Hepatocyte (in vitro differentiated cells): ENCODE measurements around the gene CLPTM1. TPM values are rescaled to one million over a fixed set of nuclear protein-coding genes. Genes with fewer than 3 reads are reported as not detected.

Experiments
- DNase-seq: peaks from one replicate; pipeline ENCODE4 v3.0.0-alpha.2; 2016; ENCODE audit warnings: low spot score
- H2AFZ ChIP-seq: fragments of 200-600 bp; sonication (generic); 2 replicates; pipeline ENCODE4 v1.6.0; 2016; ENCODE audit warnings: antibody characterized with exemption, mild to moderate bottlenecking
- H3K27ac ChIP-seq: fragments of 200-600 bp; sonication (generic); 2 replicates; pipeline ENCODE4 v1.5.1; 2016; ENCODE audit warnings: mild to moderate bottlenecking
- H3K27me3 ChIP-seq: fragments of 200-600 bp; sonication (generic); 2 replicates; pipeline ENCODE4 v1.6.1; 2016
- H3K36me3 ChIP-seq: fragments of 200-600 bp; sonication (generic); replicated peaks from 2 replicates; pipeline ENCODE4 v1.5.1; 2016; ENCODE audit warnings: low read depth; ENCODE audit not compliant: insufficient read depth
- H3K4me1 ChIP-seq: fragments of 200-600 bp; sonication (generic); 2 replicates; pipeline ENCODE4 v1.5.1; 2016; ENCODE audit warnings: mild to moderate bottlenecking, moderate library complexity; ENCODE audit not compliant: insufficient read depth
- H3K4me2 ChIP-seq: fragments of 200-600 bp; sonication (generic); 2 replicates; pipeline ENCODE4 v1.6.0; 2016
- H3K4me3 ChIP-seq: fragments of 200-600 bp; sonication (generic); 2 replicates; pipeline ENCODE4 v1.5.1; 2016; ENCODE audit warnings: mild to moderate bottlenecking
- H3K79me2 ChIP-seq: fragments of 200-600 bp; sonication (generic); 2 replicates; pipeline ENCODE4 v1.6.0; 2017; ENCODE audit warnings: mild to moderate bottlenecking
- H3K9me2 ChIP-seq: fragments of 200-600 bp; sonication (generic); replicated peaks from 2 replicates; pipeline ENCODE4 v1.6.0; 2017; ENCODE audit warnings: mild to moderate bottlenecking; ENCODE audit not compliant: insufficient read depth
- H3K9me3 ChIP-seq: fragments of 200-600 bp; sonication (generic); 2 replicates; pipeline ENCODE4 v1.5.1; 2016; ENCODE audit warnings: low read depth, mild to moderate bottlenecking
- H4K20me1 ChIP-seq: fragments of 200-600 bp; sonication (generic); 2 replicates; pipeline ENCODE4 v1.6.0; 2016; ENCODE audit warnings: mild to moderate bottlenecking; ENCODE audit not compliant: insufficient read depth, poor library complexity, severe bottlenecking
- EZH2 ChIP-seq: fragments of 200-600 bp; sonication (generic); IDR thresholded peaks from 2 replicates; pipeline ENCODE4 v1.6.1; 2016; ENCODE audit warnings: antibody characterized with exemption, mild to moderate bottlenecking, borderline replicate concordance
- EZH2phosphoT487 ChIP-seq: fragments of 200-600 bp; sonication (generic); IDR thresholded peaks from one replicate; pipeline ENCODE4 v1.6.1; 2018; ENCODE audit warnings: antibody characterized with exemption, mild to moderate bottlenecking, low read depth, moderate library complexity; ENCODE audit not compliant: unreplicated experiment, severe bottlenecking
- WGBS: methylation state at CpG from one replicate; pipeline ENCODE4 v1.1.6; 2016; ENCODE audit warnings: low lambda C conversion rate; ENCODE audit errors: missing lambda C conversion rate; 5-methylcytosine and 5-hydroxymethylcytosine counted together
- polyA plus RNA-seq: library from polyadenylated mRNA; unstranded; fragments of >200 nt; fragmentation: Nextera tagmentation; extraction: Ambion mirVana; gene quantifications from 2 replicates; pipeline ENCODE4 v1.2.1, GENCODE V29; 2016
- total RNA-seq: library from RNA; depleted of rRNA; stranded (reverse); fragments of >200 nt; gene quantifications from 2 replicates; pipeline ENCODE4 v1.2.3, GENCODE V29; 2014
- TF ChIP-seq, protein P1 (sequence below): fragments of 200-600 bp; sonication (generic); IDR thresholded peaks from 2 replicates; pipeline ENCODE4 v1.5.1; 2016; ENCODE audit warnings: antibody characterized with exemption, mild to moderate bottlenecking; ENCODE audit not compliant: poor library complexity

CLPTM1 gene
- total and polyA plus RNA-seq, 2 experiments from 2014 or later = 49.1 to 93.1 TPM

DNA sequence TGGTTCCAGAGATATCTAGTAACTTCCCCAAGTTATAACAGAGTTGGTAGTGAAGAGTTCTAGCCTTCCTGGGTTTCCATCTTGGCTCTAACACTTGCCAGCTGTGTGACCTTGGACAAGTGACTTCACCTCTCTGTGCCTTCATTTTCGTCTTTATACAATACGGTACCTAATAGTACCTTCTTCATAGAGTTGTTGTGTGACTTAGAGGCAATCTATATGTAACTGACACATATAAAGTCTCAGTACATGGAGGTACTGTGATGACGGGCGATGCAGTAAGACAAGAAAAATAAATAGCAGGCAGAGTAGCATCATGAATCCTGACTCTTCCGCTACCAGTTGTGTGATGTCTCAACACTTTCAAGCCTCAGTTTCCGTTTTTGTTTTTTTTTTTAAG, 75.6 kb downstream of the CLPTM1 start:
- Histone ChIP-seq H3K4me3 (no peak overlapping the region), H3K36me3 (no peaks in the 10 kb centered on the region), H2AFZ (no peak overlapping the region), H3K27ac (no peak overlapping the region), H3K27me3 (no peaks in the 10 kb centered on the region), H3K4me2 (no peak overlapping the region), H4K20me1 (no peaks in the 10 kb centered on the region), H3K9me3 (no peaks in the 10 kb centered on the region), H3K4me1 (no peaks in the 10 kb centered on the region), H3K9me2 (no peaks in the 10 kb centered on the region), H3K79me2 (no peaks in the 10 kb centered on the region)
- no peak for TF ChIP-seq EZH2
- TF ChIP-seq, protein P1, sequence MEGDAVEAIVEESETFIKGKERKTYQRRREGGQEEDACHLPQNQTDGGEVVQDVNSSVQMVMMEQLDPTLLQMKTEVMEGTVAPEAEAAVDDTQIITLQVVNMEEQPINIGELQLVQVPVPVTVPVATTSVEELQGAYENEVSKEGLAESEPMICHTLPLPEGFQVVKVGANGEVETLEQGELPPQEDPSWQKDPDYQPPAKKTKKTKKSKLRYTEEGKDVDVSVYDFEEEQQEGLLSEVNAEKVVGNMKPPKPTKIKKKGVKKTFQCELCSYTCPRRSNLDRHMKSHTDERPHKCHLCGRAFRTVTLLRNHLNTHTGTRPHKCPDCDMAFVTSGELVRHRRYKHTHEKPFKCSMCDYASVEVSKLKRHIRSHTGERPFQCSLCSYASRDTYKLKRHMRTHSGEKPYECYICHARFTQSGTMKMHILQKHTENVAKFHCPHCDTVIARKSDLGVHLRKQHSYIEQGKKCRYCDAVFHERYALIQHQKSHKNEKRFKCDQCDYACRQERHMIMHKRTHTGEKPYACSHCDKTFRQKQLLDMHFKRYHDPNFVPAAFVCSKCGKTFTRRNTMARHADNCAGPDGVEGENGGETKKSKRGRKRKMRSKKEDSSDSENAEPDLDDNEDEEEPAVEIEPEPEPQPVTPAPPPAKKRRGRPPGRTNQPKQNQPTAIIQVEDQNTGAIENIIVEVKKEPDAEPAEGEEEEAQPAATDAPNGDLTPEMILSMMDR = no peak
- no peak for TF ChIP-seq EZH2phosphoT487
- WGBS = 95% methylated on average over 6 of the region's 6 CpGs
- DNase-seq = no peak

GRCh38 chr19:45032421-45032820, 77.2 kb downstream of the CLPTM1 start:
- no peaks in the 10 kb centered on the region for H3K9me2 ChIP-seq
- TF ChIP-seq, protein P1 = no peak
- TF ChIP-seq EZH2 (no peak), EZH2phosphoT487 (no peak)
- no peak for DNase-seq
- H3K4me3 ChIP-seq = no peak overlapping the region
- H4K20me1 ChIP-seq = no peaks in the 10 kb centered on the region
- no peak overlapping the region for H3K27ac ChIP-seq
- H3K4me2 ChIP-seq = no peak overlapping the region
- H3K36me3 ChIP-seq = no peaks in the 10 kb centered on the region
- no peaks in the 10 kb centered on the region for H3K9me3 ChIP-seq
- H2AFZ ChIP-seq = no peak overlapping the region
- WGBS = 84% methylated on average over 18 of the region's 18 CpGs
- no peaks in the 10 kb centered on the region for H3K27me3 ChIP-seq
- no peaks in the 10 kb centered on the region for H3K79me2 ChIP-seq
- H3K4me1 ChIP-seq = no peaks in the 10 kb centered on the region

GRCh38 chr19:45035755-45036154, 80.6 kb downstream of the CLPTM1 start:
- Histone ChIP-seq H3K4me2 (no peak overlapping the region), H4K20me1 (peaks cover 14% of the 10 kb centered on the region), H3K4me3 (no peak overlapping the region), H3K9me3 (no peaks in the 10 kb centered on the region), H3K27me3 (no peaks in the 10 kb centered on the region), H3K79me2 (peaks cover 17% of the 10 kb centered on the region), H3K36me3 (no peaks in the 10 kb centered on the region), H3K9me2 (no peaks in the 10 kb centered on the region), H3K27ac (no peak overlapping the region), H3K4me1 (peaks cover 9% of the 10 kb centered on the region), H2AFZ (no peak overlapping the region)
- WGBS = 96% methylated on average over 6 of the region's 6 CpGs
- TF ChIP-seq EZH2phosphoT487 = no peak
- TF ChIP-seq, protein P1 = no peak
- TF ChIP-seq EZH2 = no peak
- DNase-seq = no peak
